Measurements from ENCODE around the gene CRABP1. TPM values are rescaled to one million over a fixed set of nuclear protein-coding genes. Genes with fewer than 3 reads are reported as not detected.

Gene CRABP1
- total RNA-seq, 2 donors from 2014 or later = not detected

DNA sequence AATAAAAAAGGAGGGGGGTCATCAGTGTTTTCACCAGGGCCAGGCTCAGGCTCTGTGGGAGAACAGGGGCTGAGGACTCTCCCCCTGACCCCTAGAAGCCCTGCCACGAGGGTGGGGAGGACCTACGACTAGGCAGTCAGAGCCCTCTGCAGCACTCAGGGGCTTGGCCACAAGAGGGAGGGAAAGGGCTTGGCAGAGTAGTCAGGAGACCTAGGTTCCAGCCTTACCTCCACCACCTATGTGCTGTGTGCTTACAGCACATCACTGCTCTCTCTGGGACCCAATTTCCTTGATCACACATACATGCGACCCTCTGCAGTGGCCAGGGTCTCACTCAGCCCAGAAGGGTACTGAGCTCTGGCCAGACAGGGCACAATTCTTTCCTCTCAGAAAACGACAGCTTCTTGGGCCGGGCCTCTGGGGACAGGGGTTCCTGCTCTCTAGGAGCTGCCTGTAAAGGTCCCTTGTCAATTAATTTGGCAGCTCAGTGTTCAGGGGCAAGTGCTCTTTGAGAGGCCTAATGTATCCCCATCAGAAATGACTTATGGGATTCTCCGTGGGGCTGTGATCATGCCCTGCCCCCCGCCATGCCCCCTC is 24.4 kb upstream of the CRABP1 start:
- intact Hi-C loops (cut with DNase I) = no loop called here
- ATAC-seq (no peak), DNase-seq (no peak)

DNA sequence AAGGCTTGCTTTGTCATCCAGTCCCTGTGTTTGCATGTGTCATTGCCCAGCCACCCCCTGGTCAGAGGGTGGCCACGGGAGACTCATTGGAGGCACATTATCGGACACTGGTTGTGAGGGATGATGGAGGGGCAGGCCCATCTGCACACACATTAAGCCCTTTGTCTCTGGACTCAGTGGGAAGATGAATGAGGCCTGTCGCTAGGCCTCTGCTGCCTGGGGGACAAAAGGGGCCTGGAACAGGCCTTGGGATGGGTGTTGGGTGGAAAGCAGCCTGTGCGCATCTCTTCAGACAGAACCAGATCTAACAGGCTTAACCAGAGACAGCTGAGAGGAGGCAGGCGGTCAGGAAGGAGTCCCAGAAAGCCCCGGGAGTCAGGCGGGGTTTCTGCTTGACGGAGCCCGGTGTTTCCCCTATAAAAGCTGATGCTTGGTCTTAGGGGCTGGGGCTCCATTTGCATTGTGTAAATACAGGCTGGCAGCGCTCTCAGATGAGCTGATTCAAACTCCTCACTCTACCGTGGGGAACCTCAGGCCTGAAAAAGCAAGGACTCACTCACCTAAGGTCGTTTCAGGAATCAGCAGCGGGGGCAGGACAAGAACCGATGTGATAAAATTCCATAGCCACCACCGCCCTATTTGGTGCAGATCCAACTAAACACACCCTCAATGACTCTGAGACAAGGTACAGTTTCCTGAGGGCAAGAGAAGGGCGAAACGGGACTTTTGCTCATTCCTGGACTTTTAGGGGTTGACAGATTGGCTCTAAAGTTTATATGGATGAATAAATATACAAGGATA is 23.7 kb upstream of the CRABP1 start:
- ATAC-seq (no peak), DNase-seq (no peak)
- intact Hi-C loops (cut with DNase I) = no loop called here

DNA sequence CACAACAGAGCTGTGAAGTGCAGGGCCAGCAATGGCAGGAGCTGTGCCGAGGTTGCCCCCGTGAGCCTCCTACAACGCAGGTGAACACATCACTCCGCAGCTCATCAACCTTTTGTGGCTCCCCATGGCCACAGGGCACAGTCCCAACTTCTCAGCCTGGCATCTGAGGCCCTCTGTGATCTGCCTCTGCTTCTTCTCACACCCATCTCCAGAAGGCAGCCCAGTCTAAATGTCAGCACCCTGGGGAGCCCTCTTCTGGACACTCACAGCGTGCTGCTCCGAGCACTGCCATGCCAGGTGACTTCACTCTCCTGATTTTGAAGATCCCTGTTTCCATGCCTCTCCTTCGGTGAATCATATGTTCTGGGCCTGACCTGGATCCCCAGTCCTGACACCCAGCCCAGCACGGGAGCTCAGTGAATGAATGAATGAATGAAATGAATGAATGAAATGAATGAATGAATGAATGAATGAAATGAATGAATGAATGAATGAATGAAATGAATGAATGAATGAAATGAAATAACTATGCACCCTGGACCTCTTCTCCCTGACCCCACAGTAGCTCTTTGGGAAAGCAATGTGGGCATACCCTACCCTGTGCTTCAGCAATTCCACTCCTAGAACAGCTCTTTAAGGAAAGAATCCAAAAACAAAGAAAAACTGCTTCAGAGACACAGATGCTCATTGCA is 22.9 kb upstream of the CRABP1 start:
- ATAC-seq = peak; percentile 44 to 45
- intact Hi-C loops (cut with DNase I) = no loop called here
- no peak for DNase-seq

DNA sequence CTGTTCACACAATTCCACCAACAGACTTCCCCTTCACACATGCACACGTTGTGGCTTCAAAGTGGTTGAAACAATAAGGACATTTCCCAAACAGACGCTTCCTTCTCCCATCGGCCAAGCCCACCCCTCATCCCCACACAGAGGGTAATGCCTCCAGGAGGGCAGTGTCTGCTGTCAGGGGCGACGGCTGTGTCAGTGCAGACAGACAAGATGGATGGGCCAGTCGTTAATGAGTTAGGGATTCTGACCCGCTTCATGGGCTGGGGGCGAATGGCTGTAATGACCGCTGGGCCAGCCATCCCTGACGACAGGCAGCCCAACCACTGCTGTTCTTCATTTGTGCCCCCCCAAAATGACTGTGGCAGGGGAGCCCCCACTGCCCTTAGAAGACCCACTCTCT is 20.6 kb upstream of the CRABP1 start:
- no peak for ATAC-seq
- no peak for DNase-seq
- intact Hi-C loops (cut with DNase I) = no loop called here

DNA sequence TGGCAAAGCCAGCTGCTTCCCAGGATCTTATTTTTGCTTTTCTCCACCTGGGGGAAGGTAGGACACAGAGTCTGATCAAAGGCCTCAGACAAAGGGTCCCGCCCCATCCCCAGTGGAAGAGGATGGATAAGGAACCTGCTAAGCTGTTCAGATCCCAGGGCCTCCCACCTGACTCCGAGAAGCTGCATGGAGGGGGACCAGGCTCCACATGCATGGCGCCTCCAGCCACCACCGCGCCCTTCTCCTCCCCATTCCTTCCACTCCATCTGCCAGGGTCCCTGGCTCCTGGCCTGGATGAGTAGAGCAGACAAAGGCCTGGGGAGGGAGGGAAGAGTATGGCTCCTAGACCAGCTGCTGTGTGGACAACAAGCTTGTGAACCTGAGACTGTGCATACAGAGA is 20.0 kb upstream of the CRABP1 start:
- DNase-seq (no peak), ATAC-seq (no peak)
- intact Hi-C loops (cut with DNase I) = no loop called here

DNA sequence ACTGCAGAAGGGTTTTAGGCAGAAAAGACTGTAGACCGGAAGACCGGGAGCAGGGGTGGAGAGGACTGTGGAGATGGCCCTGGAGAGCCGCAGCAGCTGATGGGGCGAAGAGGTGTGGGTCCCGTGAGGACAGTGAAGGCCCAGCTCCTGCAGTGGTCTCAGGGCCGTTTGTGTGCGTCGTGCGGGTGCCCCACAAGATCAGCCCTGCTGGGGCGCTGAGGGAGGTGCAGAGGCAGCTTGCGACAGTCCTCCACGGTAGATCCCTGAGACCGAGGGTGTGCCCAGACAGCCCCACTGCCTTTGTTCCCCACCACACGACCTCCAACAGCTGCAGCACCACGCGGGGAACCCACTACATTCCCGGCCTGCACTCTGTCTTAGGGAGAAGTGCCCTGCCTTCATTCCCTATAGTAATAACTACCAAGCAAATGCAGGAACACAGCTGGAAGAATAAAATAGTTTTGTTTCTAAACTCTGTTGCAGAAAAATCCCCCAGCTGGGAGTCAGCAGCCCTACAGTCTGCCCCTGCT is 19.0 kb upstream of the CRABP1 start:
- no peak for DNase-seq
- no peak for ATAC-seq
- intact Hi-C loops (cut with DNase I) = no loop called here

DNA sequence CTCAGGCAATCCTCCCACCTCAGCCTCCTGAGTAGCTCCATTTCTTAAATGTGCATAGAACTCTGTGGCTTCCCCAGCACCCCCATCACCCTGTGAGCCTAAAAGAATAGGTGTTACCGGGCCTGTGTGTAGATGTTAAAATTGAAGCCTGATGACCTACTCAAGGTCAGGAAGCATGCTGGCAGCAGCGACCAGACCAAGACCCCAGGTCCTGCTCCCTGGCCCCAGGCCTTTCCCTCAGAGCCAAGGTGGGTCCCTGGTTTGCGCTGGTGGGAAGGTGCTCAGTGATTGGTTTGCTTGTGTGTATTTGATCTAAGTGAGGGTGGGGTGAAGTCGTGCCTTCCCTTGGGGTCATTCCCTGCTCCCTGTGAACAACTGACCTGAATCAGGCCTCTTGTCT is 18.4 kb upstream of the CRABP1 start:
- intact Hi-C loops (cut with DNase I) = no loop called here

DNA sequence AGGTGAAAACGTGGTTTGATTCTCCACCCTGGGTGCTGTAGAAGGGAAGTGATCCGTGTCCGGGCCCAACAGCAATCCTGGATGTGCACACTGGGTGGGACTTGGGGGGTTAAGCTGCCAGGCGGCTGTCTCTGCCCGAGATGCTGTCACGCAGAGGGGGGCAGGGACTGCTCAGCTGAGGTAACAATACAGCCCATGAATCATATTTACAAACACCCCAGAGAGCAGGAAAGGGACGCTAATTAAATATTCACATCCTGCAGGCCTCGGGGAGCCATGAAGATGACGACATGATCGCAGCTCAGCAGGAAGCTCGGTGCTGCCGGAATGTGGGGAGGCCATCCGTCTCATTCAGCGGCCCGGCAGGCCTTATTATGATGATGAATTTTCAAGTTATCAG is 17.9 kb upstream of the CRABP1 start:
- DNase-seq = no peak
- intact Hi-C loops (cut with DNase I) = no loop called here
- ATAC-seq = no peak

More for the DNA sequence above, 18.4 kb upstream of the CRABP1 start:
- ATAC-seq (no peak), DNase-seq (no peak)

DNA sequence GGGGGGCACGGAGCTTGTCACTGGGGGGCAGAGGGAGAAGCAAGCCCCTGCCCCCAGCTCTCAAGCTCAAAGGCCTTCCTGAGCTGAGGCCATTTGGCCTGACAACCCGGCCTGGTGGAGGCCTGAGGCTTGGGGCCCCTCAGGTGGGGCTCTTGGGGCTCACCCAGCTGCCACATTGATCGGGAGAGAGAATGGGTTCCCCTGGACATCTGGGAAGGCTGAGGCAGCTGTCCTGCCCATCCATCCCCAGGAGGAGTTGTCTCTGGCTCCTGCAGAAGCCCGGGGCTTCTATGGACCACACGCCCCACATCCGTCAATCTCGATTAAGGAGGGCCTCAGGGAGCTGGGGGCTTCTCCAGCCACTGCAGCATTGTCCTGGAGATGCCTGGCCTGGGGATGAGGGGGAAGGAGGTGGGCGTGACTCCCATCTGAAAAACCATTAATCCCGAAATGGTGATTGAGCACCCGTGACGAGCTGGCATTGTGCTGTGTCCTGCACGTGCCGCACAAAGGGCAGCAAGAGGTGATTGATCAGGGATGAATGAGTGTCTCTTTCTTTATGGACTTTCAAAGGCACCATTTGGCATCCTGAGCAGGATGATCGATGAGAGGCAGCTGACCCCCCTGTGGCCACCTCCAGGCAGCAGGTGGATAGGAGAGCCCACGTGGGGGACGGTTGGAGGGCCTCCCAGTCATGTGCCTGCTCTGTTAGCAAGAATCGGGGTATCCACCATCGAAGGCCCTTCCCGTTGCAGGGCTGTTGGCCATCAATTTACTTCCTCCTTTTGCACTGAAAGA is 17.2 kb upstream of the CRABP1 start:
- no peak for ATAC-seq
- intact Hi-C loops (cut with DNase I) = no loop called here
- DNase-seq = no peak

DNA sequence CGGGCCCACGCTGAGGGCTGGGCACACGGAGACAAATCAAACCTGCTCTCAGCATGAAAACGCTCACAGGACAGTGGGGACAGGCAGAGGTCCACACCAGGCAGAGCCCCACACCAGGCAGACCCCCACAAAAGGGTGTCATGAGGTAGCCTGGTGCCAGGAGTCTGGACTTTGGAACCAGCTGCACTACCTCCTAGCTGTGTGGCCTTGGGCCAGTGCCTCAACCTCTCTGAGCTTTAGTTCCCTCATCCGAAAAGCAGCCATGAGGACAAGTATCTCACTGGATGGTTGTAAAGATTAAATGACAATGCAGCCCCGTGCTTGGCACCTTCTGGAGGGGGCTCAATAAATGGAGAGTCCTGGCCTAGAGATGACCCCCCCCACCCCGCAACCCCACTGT is 16.5 kb upstream of the CRABP1 start:
- intact Hi-C loops (cut with DNase I) = no loop called here
- ATAC-seq = no peak

DNA sequence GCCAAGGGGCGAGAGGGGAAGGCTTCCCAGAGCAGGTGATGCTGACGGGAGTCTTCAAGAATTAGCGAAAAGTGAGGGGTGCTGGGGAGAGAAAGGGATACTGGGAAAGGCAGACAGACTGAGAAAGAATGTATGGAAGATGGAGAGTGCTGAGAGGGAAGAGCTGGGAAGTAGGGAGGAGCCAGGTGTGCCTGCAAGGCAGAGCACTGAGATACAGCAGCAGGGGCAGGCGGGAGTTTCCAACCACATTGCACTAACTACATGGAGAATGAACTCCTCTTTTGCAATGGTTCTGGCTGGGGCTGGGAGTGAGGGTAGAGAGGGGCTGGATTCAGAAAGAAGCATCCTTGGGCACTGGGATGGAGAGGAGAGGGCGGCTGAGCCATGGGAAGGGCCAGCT is 16.0 kb upstream of the CRABP1 start:
- ATAC-seq = no peak
- DNase-seq = no peak
- intact Hi-C loops (cut with DNase I) = no loop called here

More for the DNA sequence above, 16.5 kb upstream of the CRABP1 start:
- DNase-seq = no peak

DNA sequence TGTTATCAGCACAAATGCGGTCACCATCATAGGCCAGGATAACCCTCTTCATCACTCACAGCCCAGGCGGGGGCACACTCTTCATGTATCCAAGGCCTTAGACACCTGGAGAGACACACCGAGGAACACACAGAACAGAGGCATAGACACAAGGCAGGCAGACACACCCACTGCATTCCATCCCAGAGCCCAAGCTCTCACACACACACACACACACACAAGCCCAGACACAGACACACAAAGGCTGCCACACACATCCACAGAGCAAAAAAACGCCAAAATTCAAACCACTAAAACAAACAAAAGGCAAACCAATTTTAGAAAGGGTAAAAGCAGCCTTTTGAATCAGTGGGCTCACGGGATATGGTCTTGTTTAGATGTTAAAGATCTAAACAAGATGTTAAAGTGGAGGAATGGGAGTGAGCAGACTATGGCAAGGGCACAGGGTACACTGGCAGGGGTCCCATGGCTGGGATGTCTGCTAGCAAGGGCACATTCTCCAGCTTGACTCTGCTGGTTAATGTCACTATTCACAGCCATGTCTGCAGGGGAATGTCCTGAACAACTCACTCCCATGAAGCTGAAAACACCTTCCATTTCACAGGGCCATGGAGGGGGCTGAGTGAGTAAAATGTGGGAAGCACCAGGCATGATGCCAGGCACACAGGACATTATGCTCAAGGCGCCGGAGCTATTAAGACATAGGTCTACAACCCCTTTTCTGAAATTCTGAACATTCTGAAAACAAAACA is 14.9 kb upstream of the CRABP1 start:
- DNase-seq (no peak), ATAC-seq (peak; percentile 18 to 57)
- intact Hi-C loops (cut with DNase I) = no loop called here

DNA sequence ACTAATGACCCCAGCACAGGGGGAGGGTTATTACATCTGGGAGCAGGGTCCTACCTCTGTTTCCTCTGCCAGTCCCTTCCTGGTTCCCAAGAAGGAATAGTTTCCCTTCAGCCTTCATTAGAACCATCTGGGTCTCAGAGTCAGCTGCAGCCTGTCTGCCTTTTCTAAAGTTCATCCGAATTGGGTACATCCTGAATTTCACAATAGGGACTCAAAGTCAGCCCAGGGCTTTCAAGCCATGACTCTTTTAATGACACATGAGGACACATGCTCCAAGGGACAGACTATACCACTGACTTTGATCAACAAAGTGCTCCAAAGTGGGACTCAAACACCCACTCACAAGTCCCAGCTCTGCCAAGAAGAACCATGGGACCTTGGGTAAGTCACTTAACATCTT is 12.7 kb upstream of the CRABP1 start:
- DNase-seq = no peak
- intact Hi-C loops (cut with DNase I) = no loop called here
- ATAC-seq = no peak

DNA sequence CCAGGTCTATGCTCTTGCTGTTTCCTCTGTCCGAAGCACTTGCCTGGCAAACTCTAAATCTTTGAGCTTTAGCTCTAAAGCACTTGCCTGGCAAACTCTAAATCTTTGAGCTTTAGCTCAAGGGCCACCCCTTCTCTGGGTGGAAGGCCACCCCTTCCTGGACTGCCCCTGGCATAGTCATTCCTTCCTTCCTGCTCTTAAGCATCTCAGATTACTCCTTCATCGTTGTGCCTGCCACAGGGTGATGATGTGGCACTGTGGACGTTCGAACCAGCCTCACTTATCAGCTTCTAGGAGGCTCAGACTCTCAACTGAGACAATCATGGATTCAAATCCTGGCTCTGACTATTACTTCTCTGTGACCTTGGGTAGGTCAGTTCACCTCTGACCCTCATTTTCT is 10.5 kb upstream of the CRABP1 start:
- intact Hi-C loops (cut with DNase I) = no loop called here

DNA sequence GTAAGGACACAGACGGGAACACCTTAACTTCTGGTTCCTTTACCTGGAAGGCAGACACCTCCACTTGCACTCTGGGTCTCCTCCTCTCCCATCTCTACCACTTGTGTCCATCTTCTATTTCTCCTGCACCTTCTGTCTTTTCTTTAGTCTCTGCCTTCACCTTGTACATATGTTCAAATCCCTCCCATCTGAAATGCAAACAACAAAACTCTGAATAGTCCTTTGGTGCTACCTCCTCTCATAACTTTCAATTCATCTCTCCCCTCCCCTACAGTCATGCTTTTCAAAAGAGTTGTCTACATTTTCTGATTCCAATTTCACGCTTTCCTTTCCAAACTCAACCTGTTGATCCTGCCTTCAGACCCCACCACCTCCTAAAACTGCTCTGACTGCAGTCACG is 5.3 kb upstream of the CRABP1 start:
- ATAC-seq = no peak

More for the DNA sequence above, 10.5 kb upstream of the CRABP1 start:
- ATAC-seq (no peak), DNase-seq (no peak)

DNA sequence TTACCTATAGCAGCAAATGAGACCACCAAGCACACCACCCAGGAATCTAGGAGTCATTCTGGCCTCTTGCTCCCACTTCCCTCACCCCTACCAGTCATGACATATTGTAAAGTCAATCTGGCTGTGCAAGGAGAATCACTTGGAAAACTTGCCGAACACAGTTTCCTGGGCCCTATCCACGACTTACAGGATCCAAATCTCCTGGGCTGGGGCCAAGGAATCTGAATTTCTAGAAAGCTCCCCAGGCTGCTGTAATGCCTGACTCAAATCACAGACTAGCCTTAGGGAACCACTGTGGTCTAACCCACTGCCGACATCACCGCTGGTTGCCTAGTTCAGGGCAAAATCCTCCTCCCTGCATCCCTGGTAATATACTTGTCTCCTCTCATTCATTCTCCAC is 4.2 kb upstream of the CRABP1 start:
- ATAC-seq (no peak), DNase-seq (no peak)
- intact Hi-C loops (cut with DNase I) = no loop called here

More for the DNA sequence above, 5.3 kb upstream of the CRABP1 start:
- no peak for DNase-seq
- intact Hi-C loops (cut with DNase I) = no loop called here

DNA sequence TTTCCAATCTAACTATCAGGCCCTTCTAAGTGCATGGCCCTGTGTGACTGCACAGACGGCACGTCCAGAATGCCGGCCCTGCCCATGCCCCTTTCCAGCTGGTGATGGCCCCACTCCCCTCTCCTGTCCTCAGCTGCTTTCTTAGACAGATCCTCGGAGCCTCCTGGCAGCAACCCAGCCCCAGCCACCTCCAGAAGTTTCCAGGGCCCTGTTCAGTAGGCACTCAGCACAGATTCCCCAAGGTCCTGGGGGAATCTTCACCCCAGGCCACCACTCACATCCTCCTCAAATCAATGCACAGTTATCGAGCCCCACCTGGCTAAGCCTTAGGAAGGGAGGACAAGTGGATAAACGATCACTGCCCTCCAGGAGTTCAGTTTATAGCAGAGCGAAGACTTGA is 1.4 kb upstream of the CRABP1 start:
- ATAC-seq (no peak), DNase-seq (no peak)
- intact Hi-C loops (cut with DNase I) = no loop called here

DNA sequence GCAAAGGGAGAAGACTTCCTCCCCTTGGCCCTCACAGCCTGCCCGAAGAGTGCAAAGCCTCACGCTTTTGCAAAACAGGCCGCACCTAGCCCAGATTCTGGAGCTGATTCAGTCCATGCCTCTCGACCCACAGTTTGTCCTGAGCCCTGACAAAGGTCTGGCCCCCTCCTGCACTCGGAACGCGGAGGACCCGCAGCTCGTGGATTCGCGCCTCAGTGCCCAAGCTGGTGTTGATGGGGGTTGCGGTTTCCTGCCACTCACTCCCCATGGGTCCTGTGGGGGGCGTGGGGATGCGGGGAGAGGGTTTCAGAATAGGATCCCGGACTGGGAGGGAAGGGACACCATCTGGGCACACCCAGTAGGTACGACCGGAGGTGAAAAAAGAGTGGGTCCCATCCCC is 594 bp upstream of the CRABP1 start:
- ATAC-seq (no peak), DNase-seq (no peak)
- intact Hi-C loops (cut with DNase I) = no loop called here
